Iris pigment epithelial cell (primary cell): ENCODE data around the gene BICDL2.

Experiments
- DNase-seq: peaks from one replicate; pipeline ENCODE4 v3.0.0-alpha.2; 2011; ENCODE audit warnings: low read depth

The BICDL2 gene

DNA sequence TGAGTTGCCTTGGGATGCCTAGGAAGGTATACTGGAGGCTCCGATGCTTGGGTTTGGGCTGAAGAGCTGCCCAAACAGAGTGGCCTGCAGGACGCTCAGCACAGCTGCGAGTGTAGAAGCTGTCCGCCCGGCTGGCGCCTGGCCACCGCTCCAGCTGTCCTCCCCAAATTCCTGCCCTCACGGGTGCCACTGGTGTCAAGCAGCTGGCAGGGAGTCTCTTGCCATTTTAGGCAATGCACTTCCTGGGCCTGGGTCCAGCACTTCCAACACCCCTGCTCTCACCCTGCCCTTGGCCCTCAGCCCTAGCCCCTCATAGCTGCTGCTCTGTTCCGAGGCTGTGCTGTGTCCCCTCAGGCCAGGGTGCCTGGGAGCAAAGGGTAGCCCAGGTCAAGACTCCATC lies 51.3 kb downstream of the BICDL2 start:
- DNase-seq: no peak

DNA sequence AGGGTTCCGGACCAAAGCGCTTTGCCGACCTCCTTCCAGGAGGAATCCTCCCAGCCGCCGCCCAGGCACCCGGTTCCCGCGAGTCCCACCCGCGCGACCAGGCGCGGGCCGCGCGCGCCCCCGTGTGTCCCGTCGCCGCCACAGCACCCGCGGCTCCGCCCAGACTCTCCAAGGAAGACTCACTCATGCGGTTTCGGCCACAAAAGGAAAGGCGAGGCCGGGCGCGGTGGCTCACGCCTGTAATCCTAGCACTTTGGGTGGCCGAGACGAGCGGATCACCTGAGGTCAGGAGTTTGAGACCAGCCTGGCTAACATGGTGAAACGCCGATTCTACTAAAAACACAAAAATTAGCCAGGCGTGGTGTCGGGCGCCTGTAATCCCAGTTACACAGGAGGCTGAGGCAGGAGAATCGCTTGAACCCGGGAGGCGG lies 53.0 kb downstream of the BICDL2 start:
- DNase-seq: peak; percentile 71

DNA sequence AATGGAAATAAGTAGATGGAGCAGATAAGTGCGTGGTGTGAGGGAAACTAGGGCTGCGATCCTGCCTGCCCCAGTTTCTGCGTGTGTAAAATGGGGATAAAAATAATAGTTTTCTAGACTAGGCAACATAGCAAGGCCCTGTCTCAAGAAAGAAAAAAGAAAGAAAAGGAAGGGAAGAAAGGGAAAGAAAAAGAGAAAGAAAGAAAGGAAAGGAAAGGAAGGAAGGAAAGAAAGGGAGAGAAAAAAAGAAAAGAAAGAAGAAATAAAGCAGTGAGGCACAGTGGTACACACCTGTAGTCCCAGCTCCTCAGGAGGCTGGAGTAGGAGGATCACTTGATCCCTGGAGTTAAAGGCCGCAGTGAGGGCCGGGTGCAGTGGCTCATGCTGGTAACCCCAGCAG lies 54.3 kb downstream of the BICDL2 start:
- DNase-seq: no peak

DNA sequence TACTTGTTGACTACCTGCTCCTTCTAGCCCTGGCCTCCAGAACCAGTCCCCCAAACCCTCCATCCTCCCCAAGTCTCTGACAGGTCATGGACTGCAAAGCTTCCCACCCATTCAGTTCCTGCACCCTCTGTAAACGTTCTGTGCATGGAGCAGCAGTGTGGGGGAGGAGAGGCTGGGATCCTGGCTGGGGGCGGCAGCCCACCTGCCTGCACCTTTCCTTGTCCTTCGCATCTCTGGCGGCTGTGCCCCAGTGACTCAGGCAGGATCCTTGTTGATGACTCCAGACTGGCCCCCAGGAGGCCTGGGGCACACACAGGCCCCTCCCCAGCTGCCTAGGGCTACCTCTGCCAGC lies 54.9 kb downstream of the BICDL2 start:
- no peak for DNase-seq

DNA sequence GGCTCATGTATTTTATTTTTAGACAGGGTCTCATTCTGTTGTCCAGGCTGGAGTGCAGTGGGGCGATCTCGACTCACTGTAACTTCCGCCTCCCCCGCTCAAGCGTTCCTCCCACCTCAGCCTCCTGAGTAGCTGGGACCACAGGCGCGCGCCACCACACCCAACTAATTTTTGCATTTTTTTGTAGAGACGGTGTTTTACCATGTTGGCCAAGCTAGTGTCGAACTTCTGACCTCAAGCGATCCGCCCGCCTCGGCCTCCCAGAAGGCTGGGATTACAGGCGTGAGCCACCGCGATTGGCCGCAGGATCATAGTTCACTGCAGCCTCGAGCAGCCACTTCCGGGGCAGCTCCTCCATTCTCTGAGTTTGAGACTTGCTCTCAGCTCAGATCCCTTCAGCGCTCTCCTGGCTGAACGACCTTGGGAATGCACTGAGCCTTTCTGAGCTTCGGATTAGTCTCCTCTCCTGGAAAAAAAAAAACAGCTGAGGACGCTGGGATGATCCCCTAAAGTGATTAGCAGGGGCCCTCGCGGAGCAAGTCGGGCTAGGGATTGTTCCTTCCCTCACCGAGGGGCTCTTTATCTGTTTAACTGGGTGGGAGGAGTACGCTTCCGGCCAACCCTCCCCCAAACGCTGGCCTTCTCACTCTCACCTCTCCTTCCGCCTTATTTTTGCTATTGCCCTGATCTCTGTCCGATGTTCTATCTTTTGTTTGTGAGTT lies 55.4 kb downstream of the BICDL2 start:
- DNase-seq: peak; percentile 36

DNA sequence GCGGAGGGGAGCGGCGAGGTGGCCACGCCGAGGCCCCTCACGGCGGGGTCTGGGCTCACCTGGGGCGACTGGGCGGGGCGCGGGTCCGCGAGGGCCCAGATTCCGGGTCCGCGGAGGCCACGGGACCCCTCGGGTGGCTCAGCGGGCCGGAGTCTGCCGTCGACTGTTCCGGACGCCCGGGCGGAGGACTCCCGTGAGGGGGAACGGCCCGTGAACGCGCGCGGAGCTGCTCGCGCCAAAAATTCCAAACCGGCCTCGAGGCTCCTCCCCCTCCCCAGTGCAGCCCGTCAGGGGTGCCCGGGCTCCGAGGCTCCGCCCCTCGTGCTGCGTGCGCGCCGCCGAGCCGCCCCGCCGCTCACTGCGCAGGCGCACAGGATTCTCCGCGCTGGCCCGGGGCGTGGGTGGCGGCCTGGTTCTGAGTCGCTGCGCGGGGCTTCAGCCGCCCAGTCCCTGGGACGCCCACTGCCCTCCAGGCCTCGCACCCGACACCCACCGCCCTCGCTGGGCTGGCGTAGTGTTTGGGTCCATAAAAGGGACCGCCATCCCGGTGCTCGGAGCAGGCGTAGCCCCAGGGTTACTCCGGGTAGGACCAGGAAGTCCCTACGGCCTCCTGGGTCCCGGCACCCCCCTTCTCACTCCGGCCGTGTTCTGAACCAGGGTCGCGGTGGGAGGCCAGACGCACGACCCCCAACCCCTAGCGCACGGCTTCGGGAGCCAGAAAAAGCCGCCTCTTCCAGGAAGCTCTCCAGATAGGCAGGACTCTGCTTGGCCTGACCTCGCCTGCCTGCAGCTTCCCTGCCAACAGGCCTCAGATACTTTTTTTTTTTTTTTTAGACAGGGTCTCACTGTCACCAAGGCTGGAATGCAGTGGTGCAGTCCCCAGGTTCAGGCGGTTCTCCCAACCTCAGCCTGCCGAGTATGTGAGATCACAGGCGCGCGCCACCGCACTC lies 56.2 kb downstream of the BICDL2 start, which contains the start of gene PKMYT1:
PKMYT1 (minus strand) TSS at position 220 of the 950 bp plus-strand sequence. CDS start 789 bp downstream, outside the sequence.
- peak; percentile 73 for DNase-seq

DNA sequence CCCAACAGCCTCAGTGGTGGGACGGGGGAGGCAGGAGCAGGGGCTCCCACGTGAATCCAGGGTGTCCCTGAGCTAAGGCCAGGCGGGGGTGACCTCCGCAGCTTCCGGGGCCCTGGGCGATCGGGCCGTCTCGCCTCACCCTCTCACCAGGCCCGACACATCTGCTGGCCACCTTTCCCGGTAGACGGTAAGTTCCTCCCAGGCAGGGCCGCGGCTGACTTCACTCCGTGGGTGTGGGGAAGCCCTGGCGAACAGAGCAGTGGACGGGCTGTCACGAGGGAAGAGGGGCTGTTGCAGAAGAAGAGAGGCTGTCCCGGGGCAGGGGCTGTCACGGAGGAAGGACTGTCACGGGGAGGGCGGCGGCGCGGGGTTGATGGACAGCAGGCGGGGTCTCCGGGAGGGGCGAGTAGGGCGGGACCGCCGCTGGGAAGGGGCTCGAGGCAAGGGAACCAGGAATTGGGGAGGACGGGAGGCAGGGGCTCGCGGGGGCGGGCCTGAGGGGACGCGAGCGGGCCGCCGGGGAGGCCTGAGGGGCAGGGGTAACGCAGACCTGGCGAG lies 57.0 kb downstream of the BICDL2 start:
- no peak for DNase-seq
